Left renal pelvis (tissue), 4 donors: ENCODE measurements around the gene ZNF740. TPM values are rescaled to one million over a fixed set of nuclear protein-coding genes. Genes with fewer than 3 reads are reported as not detected.
A peak's percentile ranks its signal among the peaks of the same experiment; 100 is the strongest.

ENCODE experiments used
- DNase-seq, 4 donors: peaks; one replicate each; pipeline ENCODE4 v3.0.0-alpha.2; 2013; ENCODE audit warnings: low read depth in 4 of 4, low spot score in 3 of 4
- polyA plus RNA-seq, 4 donors: library from polyadenylated mRNA; unstranded; fragments of 120-200 nt; gene quantifications; one replicate each; pipeline ENCODE4 v1.2.1, GENCODE V29; 2013; ENCODE audit not compliant: insufficient read length in 4 of 4

Gene ZNF740
- polyA plus RNA-seq, 4 donors = 53.2 to 76.4 (median 67.8) TPM

- no peak for DNase-seq
Measured at GRCh38 chr12:53211476-53212381, 31.2 kb downstream of the ZNF740 start.

GRCh38 chr12:53212931-53213330 is 32.4 kb downstream of the ZNF740 start:
- DNase-seq = no peak

- no peak for DNase-seq
Measured at GRCh38 chr12:53213348-53213747, 32.8 kb downstream of the ZNF740 start.

GRCh38 chr12:53214221-53214620 is 33.7 kb downstream of the ZNF740 start:
- DNase-seq = no peak

GRCh38 chr12:53214687-53215455 is 34.3 kb downstream of the ZNF740 start:
- no peak for DNase-seq

GRCh38 chr12:53215497-53215896 is 35.0 kb downstream of the ZNF740 start:
- DNase-seq = no peak

GRCh38 chr12:53217051-53217930 is 36.8 kb downstream of the ZNF740 start:
- DNase-seq = no peak

GRCh38 chr12:53217931-53218307 is 37.4 kb downstream of the ZNF740 start:
- DNase-seq = no peak

- no peak for DNase-seq
Measured at GRCh38 chr12:53218551-53219291, 38.2 kb downstream of the ZNF740 start.

GRCh38 chr12:53219292-53219955 is 38.9 kb downstream of the ZNF740 start:
- no peak for DNase-seq

GRCh38 chr12:53219956-53220693 is 39.6 kb downstream of the ZNF740 start:
- DNase-seq = no peak

GRCh38 chr12:53220694-53221202 is 40.2 kb downstream of the ZNF740 start:
- peak in 3 of 4 donors; percentile 72 to 84 (median 80) for DNase-seq

- no peak for DNase-seq
Measured at GRCh38 chr12:53221203-53222080, 40.9 kb downstream of the ZNF740 start.

- DNase-seq = no peak
Measured at GRCh38 chr12:53222170-53222721, 41.7 kb downstream of the ZNF740 start.

GRCh38 chr12:53222806-53223261 is 42.3 kb downstream of the ZNF740 start:
- DNase-seq = no peak

- no peak for DNase-seq
Measured at GRCh38 chr12:53223389-53224060, 43.0 kb downstream of the ZNF740 start.
